PC-3 (cell line): ENCODE measurements around the gene COLGALT1. TPM values are rescaled to one million over a fixed set of nuclear protein-coding genes. Genes with fewer than 3 reads are reported as not detected.

Experiments used
- ATAC-seq: fragments of 200-7000 bp; cut with Tn5 transposase; 2 replicates; pipeline ENCODE4 v1.9.1; 2020; ENCODE audit warnings: mild to moderate bottlenecking, moderate library complexity
- BruUV-seq: library from RNA; stranded (reverse); fragments of 400-500 nt; replicated peaks from 2 replicates; lab custom pipeline; 2021; lab: Mats Ljungman, UMichigan
- CTCF ChIA-PET: fragments of 300-600 bp; sonication (Branson Sonifier 250); formaldehyde crosslinking; loops from one replicate; lab custom pipeline; 2022; ENCODE audit warnings: antibody characterized with exemption; lab: Charles Lee
- POLR2A ChIA-PET: fragments of 300-600 bp; sonication (Branson Sonifier 250); formaldehyde crosslinking; loops from one replicate; lab custom pipeline; 2022; ENCODE audit warnings: antibody characterized with exemption; ENCODE audit not compliant: unreplicated experiment; lab: Charles Lee
- DNase-seq: peaks from one replicate; pipeline ENCODE4 v3.0.0-alpha.2; 2015
- H2AFZ ChIP-seq: fragments of 300-600 bp; sonication (generic); 2 replicates; pipeline ENCODE4 v1.6.0; 2016; ENCODE audit warnings: antibody characterized with exemption, low read length
- H3F3A ChIP-seq: fragments of 300-600 bp; sonication (generic); one replicate; pipeline ENCODE4 v1.6.0; 2017; ENCODE audit warnings: antibody characterized with exemption, low read length, control low read depth, mild to moderate bottlenecking; ENCODE audit not compliant: unreplicated experiment
- H3K27ac ChIP-seq: fragments of 300-600 bp; sonication (generic); 2 replicates; pipeline ENCODE4 v1.5.1; 2016; ENCODE audit warnings: mild to moderate bottlenecking, low read length
- H3K27me3 ChIP-seq: fragments of 300-600 bp; sonication (generic); 2 replicates; pipeline ENCODE4 v1.6.1; 2016; ENCODE audit warnings: low read length, mixed read lengths
- H3K36me3 ChIP-seq: fragments of 300-600 bp; sonication (generic); 2 replicates; pipeline ENCODE4 v1.6.1; 2016; ENCODE audit warnings: low read depth, mixed run types, low read length, mixed read lengths
- H3K4me1 ChIP-seq: fragments of 300-600 bp; sonication (generic); 2 replicates; pipeline ENCODE4 v1.5.1; 2016; ENCODE audit warnings: low read length; ENCODE audit not compliant: insufficient read depth
- H3K4me2 ChIP-seq: fragments of 300-600 bp; sonication (generic); 2 replicates; pipeline ENCODE4 v1.6.0; 2016; ENCODE audit warnings: low read length
- H3K4me3 ChIP-seq: fragments of 300-600 bp; sonication (generic); 2 replicates; pipeline ENCODE4 v1.5.1; 2016; ENCODE audit warnings: mild to moderate bottlenecking, low read length, mixed read lengths
- H3K79me2 ChIP-seq: fragments of 300-600 bp; sonication (generic); 2 replicates; pipeline ENCODE4 v1.6.1; 2017; ENCODE audit warnings: low read length, mixed read lengths
- H3K9ac ChIP-seq: fragments of 300-600 bp; sonication (generic); 2 replicates; pipeline ENCODE4 v1.6.0; 2016; ENCODE audit warnings: mild to moderate bottlenecking, low read length
- H3K9me2 ChIP-seq: fragments of 300-600 bp; sonication (generic); replicated peaks from 2 replicates; pipeline ENCODE4 v1.6.1; 2016; ENCODE audit warnings: mixed run types, low read length, mixed read lengths
- H3K9me3 ChIP-seq: fragments of 300-600 bp; sonication (generic); 2 replicates; pipeline ENCODE4 v1.6.1; 2016; ENCODE audit warnings: low read length, mixed read lengths
- H4K20me1 ChIP-seq: fragments of 300-600 bp; sonication (generic); 2 replicates; pipeline ENCODE4 v1.6.1; 2016; ENCODE audit warnings: low read length, mixed read lengths
- EZH2 ChIP-seq: fragments of 300-600 bp; sonication (generic); IDR thresholded peaks from one replicate; pipeline ENCODE4 v1.6.1; 2017; ENCODE audit warnings: antibody characterized with exemption, mild to moderate bottlenecking, low read length; ENCODE audit not compliant: unreplicated experiment
- EZH2phosphoT487 ChIP-seq: fragments of 300-600 bp; sonication (generic); IDR thresholded peaks from 2 replicates; pipeline ENCODE4 v1.6.1; 2018; ENCODE audit warnings: mild to moderate bottlenecking, antibody characterized with exemption, low read length, borderline replicate concordance
- intact Hi-C: fragments of 100-400 bp; cut with micrococcal nuclease; formaldehyde crosslinking; loops from 2 replicates; pipeline ENCODE4 v1.9.0; 2023
- total RNA-seq: library from RNA; depleted of rRNA; stranded (reverse); fragments of >200 nt; gene quantifications from 2 replicates; pipeline ENCODE4 v1.2.3, GENCODE V29; 2014
- TF ChIP-seq, protein P1 (sequence below): fragments of 300-600 bp; sonication (generic); conservative IDR thresholded peaks from 2 replicates; pipeline ENCODE4 v1.5.1; 2017; ENCODE audit warnings: antibody characterized with exemption, low read depth, mild to moderate bottlenecking, low read length

Gene COLGALT1
- total RNA-seq, 1 experiment from 2014 or later: 80.7 TPM

DNA sequence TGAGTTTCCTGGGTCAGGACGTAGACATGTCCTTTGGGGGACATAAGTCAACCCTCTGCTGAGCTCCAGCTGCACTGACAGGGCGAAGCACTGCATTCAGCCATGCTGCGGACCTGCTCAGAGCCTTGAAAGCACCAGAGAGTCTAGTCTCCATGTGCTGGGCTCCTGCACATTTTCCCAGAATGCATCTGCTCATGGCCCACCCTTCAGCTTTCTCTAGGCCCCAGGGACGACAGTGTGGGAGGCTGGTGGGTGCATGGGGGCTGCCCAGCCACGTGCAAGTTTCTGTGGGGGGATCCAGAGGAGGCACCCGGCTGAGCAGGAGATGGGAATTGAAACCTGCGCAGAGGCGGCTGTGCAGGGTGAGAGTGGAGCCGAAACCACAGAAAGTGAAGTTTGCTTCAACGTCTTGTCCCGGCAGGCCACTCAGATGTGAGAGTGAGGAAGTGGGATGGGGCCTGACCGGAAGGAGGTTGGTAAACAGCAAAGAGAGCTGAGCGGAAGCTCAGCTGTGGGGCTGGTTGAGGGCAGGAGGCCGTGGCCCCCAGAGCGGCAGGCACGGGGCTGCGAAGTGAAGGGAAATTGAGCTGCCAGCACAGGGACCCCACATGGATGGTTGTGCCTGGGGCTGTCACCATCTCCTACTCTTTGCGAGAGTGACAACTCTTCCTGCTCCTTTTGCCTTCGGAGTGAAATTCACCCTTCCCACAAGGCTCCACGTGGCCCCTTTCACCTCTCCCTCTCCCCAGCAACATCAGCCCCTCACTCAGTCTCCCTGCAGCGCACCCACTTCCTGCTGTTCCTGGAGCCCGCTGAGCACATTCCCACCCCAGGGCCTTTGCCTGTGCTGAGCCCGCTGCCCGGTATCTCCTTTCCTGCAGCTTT lies 32.2 kb upstream of the COLGALT1 start:
- Histone ChIP-seq H3K4me1 (no peaks in the 10 kb centered on the region), H3K9me2 (no peaks in the 10 kb centered on the region), H3K9ac (no peak overlapping the region), H3K4me2 (no peak overlapping the region), H3K79me2 (no peaks in the 10 kb centered on the region), H3K27me3 (no peaks in the 10 kb centered on the region), H3K36me3 (no peaks in the 10 kb centered on the region; the same call in 1 of the 2 replicates), H3F3A (no peaks in the 10 kb centered on the region), H4K20me1 (no peaks in the 10 kb centered on the region), H2AFZ (no peak overlapping the region), H3K4me3 (no peak overlapping the region), H3K27ac (no peak overlapping the region), H3K9me3 (no peaks in the 10 kb centered on the region)
- intact Hi-C loops: no loop called here
- TF ChIP-seq, protein P1, sequence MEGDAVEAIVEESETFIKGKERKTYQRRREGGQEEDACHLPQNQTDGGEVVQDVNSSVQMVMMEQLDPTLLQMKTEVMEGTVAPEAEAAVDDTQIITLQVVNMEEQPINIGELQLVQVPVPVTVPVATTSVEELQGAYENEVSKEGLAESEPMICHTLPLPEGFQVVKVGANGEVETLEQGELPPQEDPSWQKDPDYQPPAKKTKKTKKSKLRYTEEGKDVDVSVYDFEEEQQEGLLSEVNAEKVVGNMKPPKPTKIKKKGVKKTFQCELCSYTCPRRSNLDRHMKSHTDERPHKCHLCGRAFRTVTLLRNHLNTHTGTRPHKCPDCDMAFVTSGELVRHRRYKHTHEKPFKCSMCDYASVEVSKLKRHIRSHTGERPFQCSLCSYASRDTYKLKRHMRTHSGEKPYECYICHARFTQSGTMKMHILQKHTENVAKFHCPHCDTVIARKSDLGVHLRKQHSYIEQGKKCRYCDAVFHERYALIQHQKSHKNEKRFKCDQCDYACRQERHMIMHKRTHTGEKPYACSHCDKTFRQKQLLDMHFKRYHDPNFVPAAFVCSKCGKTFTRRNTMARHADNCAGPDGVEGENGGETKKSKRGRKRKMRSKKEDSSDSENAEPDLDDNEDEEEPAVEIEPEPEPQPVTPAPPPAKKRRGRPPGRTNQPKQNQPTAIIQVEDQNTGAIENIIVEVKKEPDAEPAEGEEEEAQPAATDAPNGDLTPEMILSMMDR: no peak
- TF ChIP-seq EZH2 (no peak), EZH2phosphoT487 (no peak)
- ChIA-PET CTCF (no interaction called here), POLR2A (no interaction called here)
- TSS peak; percentile 15 for BruUV-seq
- ATAC-seq (peak; percentile 27; the same call in 1 of the 2 replicates), DNase-seq (no peak)

DNA sequence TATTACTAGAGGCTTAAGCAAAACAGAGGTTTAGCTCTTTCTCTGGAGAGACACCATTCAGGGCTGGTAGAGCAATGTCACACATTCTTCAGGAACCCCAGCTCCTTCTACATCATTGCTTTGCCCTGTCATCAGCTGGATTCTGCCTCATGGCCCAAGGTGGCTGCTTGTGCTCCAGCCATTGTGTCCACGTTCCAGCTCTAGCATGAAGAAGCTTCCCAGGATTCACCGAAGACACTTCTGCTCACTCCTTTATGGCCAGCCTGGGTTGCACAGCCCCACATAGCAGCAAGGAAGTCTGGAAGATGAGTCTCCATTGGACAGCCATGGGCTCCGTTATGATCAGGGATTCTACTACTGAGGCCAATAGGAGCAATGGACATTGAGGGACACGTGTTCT lies 30.8 kb upstream of the COLGALT1 start:
- H4K20me1 ChIP-seq: no peaks in the 10 kb centered on the region
- ChIA-PET POLR2A (interaction anchor here (0.6 kb wide), 1 partner anchor 203 kb away, joined by 3 read pairs; no protein-coding TSS in a partner anchor), CTCF (no interaction called here)
- no peak for DNase-seq
- H3K4me1 ChIP-seq: no peaks in the 10 kb centered on the region
- H3K79me2 ChIP-seq: no peaks in the 10 kb centered on the region
- no peak for ATAC-seq
- TF ChIP-seq, protein P1: no peak
- no peak for TF ChIP-seq EZH2phosphoT487
- no peak for TF ChIP-seq EZH2
- H3K9me3 ChIP-seq: no peaks in the 10 kb centered on the region
- H3K9me2 ChIP-seq: no peaks in the 10 kb centered on the region
- BruUV-seq: no TSS peak
- H3F3A ChIP-seq: no peaks in the 10 kb centered on the region
- H3K4me3 ChIP-seq: no peak overlapping the region
- no peaks in the 10 kb centered on the region for H3K27me3 ChIP-seq
- intact Hi-C loops: no loop called here
- no peak overlapping the region for H3K27ac ChIP-seq
- no peak overlapping the region for H3K4me2 ChIP-seq
- no peaks in the 10 kb centered on the region for H3K36me3 ChIP-seq
- H3K9ac ChIP-seq: no peak overlapping the region
- no peak overlapping the region for H2AFZ ChIP-seq

DNA sequence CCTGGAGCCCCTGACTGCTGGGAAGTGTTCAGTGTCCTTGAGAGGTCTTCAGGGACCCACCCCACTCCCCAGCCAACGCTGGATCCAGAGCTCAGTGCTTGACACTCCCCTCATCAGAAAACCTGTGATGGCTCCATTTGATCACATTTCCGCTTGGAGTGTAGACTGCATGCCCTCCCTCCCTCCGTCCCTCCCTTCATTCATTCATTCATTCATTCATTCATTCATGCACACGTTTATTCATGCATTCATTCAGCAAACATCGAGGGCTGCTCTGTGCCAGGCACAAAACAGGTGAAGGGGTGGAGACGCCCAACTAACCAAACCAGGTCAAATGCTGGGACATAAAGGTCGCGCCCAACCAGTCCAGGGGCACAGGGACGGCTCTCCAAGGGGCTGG lies 30.3 kb upstream of the COLGALT1 start:
- Histone ChIP-seq H3K79me2 (no peaks in the 10 kb centered on the region), H3K9ac (no peak overlapping the region), H3K4me1 (no peaks in the 10 kb centered on the region), H3K36me3 (no peaks in the 10 kb centered on the region), H3K9me3 (no peaks in the 10 kb centered on the region), H3K4me3 (no peak overlapping the region), H3F3A (no peaks in the 10 kb centered on the region), H2AFZ (no peak overlapping the region), H3K27ac (no peak overlapping the region), H4K20me1 (no peaks in the 10 kb centered on the region), H3K27me3 (no peaks in the 10 kb centered on the region), H3K9me2 (no peaks in the 10 kb centered on the region), H3K4me2 (no peak overlapping the region)
- intact Hi-C loops: no loop called here
- ChIA-PET POLR2A (no interaction called here), CTCF (no interaction called here)
- no peak for ATAC-seq
- BruUV-seq: no TSS peak
- TF ChIP-seq, protein P1: no peak
- TF ChIP-seq EZH2phosphoT487 (no peak), EZH2 (no peak)
- no peak for DNase-seq
